Skin of body (tissue), 2 donors: ENCODE results near the gene EML4. TPM values are rescaled to one million over a fixed set of nuclear protein-coding genes. Genes with fewer than 3 reads are reported as not detected.
A peak's percentile ranks its signal among the peaks of the same experiment; 100 is the strongest.
"Not testable (repeated sequence)": the region's sequence is repeated elsewhere in the genome, so short reads cannot be mapped to it uniquely, and the experiment has no call there.

ENCODE experiments used
- DNase-seq: peaks from one replicate; lab custom pipeline; 2025; lab: John Stamatoyannopoulos, UW
- total RNA-seq: library from RNA; depleted of rRNA; stranded (reverse); fragments of >200 nt; gene quantifications from one replicate; pipeline ENCODE4 v1.2.3, GENCODE V29; 2014

EML4 gene
- total RNA-seq = 54.7 TPM

- DNase-seq = peak; percentile 82
Observed at GRCh38 chr2:42169100-42169873, at the start of gene EML4. EML4 (plus strand) TSS chr2:42169353; CDS start chr2:42169612, 259 bp downstream.

- no peak for DNase-seq
Observed at GRCh38 chr2:42123426-42123825, 45.7 kb upstream of the EML4 start.

- DNase-seq = no peak
Observed at GRCh38 chr2:42124011-42124785, 45.0 kb upstream of the EML4 start.

- DNase-seq = peak; percentile 70
Observed at GRCh38 chr2:42125841-42126594, 43.1 kb upstream of the EML4 start.

GRCh38 chr2:42126873-42127272 is 42.3 kb upstream of the EML4 start:
- DNase-seq = not testable (repeated sequence)

- DNase-seq = no peak
Observed at GRCh38 chr2:42127425-42128424, 41.4 kb upstream of the EML4 start.

GRCh38 chr2:42128721-42129486 is 40.2 kb upstream of the EML4 start:
- DNase-seq = peak; percentile 47

GRCh38 chr2:42129487-42129852 is 39.7 kb upstream of the EML4 start:
- no peak for DNase-seq

- DNase-seq = no peak
Observed at GRCh38 chr2:42129947-42130346, 39.2 kb upstream of the EML4 start.

- not testable (repeated sequence) for DNase-seq
Observed at GRCh38 chr2:42130858-42131257, 38.3 kb upstream of the EML4 start.

GRCh38 chr2:42132191-42132965 is 36.8 kb upstream of the EML4 start:
- DNase-seq = peak; percentile 76

GRCh38 chr2:42132966-42133641 is 36.0 kb upstream of the EML4 start:
- DNase-seq = peak; percentile 78

- DNase-seq = no peak
Observed at GRCh38 chr2:42133771-42134195, 35.4 kb upstream of the EML4 start.

GRCh38 chr2:42134401-42134932 is 34.7 kb upstream of the EML4 start:
- not testable (repeated sequence) for DNase-seq

- DNase-seq = no peak
Observed at GRCh38 chr2:42135381-42136312, 33.5 kb upstream of the EML4 start.

- DNase-seq = no peak
Observed at GRCh38 chr2:42136782-42137124, 32.4 kb upstream of the EML4 start.

GRCh38 chr2:42137125-42137841 is 31.9 kb upstream of the EML4 start:
- no peak for DNase-seq
